Cerebellar nuclear complex (tissue), 1 donor: ENCODE results near the gene NCK1.

Experiments used
- DNase-seq, 2 experiments: peaks; one replicate each; lab custom pipeline; 2025; lab: John Stamatoyannopoulos, UW

The NCK1 gene

DNA sequence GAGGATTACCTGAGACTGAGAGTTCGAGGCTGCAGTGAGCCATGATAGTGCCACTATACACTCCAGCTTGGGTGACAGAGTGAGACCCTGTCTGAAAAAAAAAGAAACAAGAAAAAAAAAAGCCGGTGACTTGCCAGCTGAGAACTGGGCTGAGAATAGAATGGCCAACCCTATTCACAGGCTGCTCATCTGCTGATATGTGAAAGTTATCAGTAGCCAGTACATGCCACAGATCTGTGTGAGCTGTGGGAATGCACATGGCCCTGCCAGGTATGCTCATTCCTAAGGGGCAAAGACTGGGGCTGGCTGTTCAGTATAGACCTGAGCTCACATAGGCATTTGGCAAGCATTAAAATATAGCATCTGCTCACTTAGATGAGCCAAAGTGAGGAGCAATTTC is 126.6 kb downstream of the NCK1 start:
- DNase-seq = no peak

DNA sequence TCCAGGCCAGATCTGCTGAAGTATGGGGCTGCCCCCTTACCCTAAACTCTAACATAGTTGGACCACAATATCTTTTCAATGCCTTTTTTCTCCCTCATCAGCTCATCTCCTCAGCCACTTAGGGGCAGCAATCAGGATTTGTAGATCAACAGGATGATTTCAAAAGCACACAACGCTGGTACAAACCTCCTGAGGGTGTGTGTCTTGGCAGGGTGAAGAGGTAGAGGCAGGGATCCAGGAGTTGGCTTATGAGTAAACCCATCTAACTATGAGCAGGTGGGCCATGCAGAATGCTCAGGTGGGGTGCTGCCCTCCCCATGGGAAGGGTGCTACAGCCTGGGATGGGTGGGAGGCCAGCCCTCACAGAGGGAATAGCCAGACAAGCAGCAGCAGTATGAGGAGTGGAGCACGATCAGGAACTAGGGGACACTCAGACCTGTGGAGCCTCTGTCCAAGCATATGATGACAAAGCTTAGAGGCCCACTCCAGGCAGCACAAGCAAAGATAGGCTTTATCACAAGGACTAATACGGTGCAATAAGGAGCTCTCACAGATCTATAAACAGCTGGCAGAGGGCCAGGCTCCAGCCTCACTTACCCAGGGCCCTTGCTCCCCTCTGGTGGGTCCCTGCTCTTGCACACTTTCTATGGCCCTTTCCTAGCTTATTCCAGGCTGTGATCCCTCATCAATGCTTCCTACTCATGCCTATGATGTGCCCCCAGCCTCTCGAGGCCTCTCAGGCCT is 127.9 kb downstream of the NCK1 start:
- DNase-seq = no peak

DNA sequence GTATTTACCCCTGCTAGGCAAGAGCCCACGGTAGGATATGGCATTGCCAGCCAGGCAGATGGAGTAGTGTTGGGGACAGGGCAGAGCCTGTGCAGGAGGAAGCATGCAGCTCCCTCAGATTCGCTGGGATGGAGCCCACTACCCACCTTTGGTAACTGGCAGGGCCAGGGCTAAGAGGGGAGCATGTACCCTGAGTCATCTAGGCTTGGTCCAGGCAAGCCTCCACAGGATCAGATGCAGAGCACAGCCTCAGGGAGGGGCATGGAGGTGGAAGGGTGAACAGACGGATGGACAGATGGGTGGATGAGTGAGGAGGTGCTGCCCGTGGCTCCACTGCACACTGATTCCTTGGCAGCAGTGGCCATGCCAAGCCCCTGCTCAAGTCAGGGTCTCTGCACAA is 128.8 kb downstream of the NCK1 start:
- DNase-seq = no peak

DNA sequence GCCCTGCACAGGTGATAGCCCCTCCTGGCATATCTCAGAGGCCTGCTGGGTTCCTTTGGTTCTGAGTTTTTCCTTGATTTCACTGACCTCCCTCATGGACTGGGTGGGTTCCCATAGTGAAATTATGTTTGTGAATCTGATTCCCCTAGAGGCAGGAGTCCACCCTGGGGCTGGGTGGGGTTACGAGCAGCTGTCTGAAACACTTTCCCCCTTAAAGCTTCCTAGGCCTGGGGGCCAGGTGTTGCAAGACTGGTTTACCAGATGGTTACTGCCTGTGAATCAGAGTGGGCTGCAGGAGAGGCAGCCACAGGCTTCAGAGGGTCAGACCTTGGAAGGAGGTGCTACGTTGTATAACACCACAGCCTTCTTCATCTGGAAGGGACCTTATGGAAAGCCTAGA is 130.1 kb downstream of the NCK1 start:
- no peak for DNase-seq

DNA sequence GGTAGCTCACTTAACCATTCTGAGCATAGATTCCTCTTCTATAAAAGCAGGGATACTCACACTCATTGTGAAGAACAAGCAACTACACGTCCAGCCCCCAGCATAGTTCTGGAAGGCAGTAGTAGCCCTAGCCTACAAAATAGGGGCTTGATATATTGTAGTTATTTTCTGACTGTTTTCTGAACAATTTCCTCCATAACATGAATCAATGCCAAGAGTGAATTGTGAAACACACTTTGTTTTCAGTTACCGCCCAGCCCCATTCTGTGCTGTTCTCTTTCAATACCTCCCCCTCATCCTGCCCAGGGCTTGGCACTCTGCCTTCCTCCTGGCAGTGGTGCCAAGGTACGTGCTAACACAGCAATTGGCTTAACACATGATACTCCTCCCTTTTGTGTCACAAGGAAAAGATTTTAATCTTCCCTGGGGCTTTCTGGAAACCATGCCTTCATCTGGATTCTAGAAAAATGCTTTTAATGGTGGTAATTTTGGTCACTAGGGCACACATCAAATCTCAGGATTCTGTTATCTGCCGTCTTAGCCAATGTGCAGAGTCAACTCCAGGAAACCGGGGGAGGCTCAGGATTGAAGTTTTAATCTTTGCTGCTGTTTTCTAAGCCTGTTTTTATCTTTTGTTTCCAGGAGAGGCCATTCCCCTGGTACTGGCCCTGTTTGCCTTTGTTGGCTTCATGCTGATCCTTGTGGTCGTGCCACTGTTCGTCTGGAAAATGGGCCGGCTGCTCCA is 132.9 kb downstream of the NCK1 start:
- no peak for DNase-seq

DNA sequence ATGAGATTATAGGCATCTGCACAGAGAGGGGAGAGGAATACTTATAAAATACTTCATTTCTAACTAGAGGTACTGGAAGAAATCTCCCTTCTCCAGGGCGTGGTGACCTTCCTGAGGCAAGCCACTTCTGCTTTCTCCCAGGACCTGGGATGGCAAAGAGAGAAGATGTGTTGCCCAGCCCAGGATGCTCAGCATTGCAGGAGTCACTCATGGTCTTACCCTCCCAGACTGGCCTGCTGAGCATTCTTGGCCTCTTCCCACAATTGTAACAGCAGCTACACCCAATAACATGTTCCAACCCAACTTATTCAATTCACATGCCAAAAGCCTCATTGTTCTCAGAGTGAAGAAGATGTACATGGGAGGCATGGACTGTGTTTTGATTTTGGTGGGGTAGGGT is 133.6 kb downstream of the NCK1 start:
- no peak for DNase-seq
